Endothelial cell (in vitro differentiated cells): ENCODE results near the gene PA2G4. TPM values are rescaled to one million over a fixed set of nuclear protein-coding genes. Genes with fewer than 3 reads are reported as not detected.

Source experiments
- DNase-seq: peaks from one replicate; pipeline ENCODE4 v3.0.0; 2021; ENCODE audit warnings: low spot score
- H3K27ac Mint-ChIP-seq: one replicate; pipeline ENCODE4 v1.8.0; 2021; ENCODE audit warnings: mixed read lengths, inconsistent platforms; ENCODE audit not compliant: unreplicated experiment
- H3K27me3 Mint-ChIP-seq: one replicate; pipeline ENCODE4 v1.8.0; 2021; ENCODE audit warnings: mild to moderate bottlenecking, moderate library complexity, mixed read lengths, inconsistent platforms; ENCODE audit not compliant: unreplicated experiment
- H3K36me3 Mint-ChIP-seq: one replicate; pipeline ENCODE4 v1.8.0; 2021; ENCODE audit warnings: mild to moderate bottlenecking, low read depth, mixed read lengths, inconsistent platforms; ENCODE audit not compliant: unreplicated experiment
- H3K4me1 Mint-ChIP-seq: one replicate; pipeline ENCODE4 v1.8.0; 2021; ENCODE audit warnings: mild to moderate bottlenecking, mixed read lengths, inconsistent platforms; ENCODE audit not compliant: unreplicated experiment
- H3K4me3 Mint-ChIP-seq: one replicate; pipeline ENCODE4 v1.8.0; 2021; ENCODE audit warnings: mild to moderate bottlenecking, mixed read lengths, inconsistent platforms; ENCODE audit not compliant: unreplicated experiment
- H3K9me3 Mint-ChIP-seq: one replicate; pipeline ENCODE4 v1.8.0; 2021; ENCODE audit warnings: mixed read lengths, inconsistent platforms; ENCODE audit not compliant: unreplicated experiment
- CTCF ChIP-seq: fragments of 200-600 bp; sonication (generic); IDR thresholded peaks from one replicate; pipeline ENCODE4 v1.5.0; 2021; ENCODE audit warnings: antibody characterized with exemption; ENCODE audit not compliant: unreplicated experiment
- total RNA-seq: library from RNA; stranded (reverse); fragmentation: NEBNext Ultra II Directional; extraction: Animal tissue kit (Norgen Biotek cat#: 25700); gene quantifications from one replicate; pipeline ENCODE4 v1.2.1, GENCODE V29; 2021; ENCODE audit not compliant: unreplicated experiment

The PA2G4 gene
- total RNA-seq, 1 donor from 2014 or later, result 84.3 TPM

GRCh38 chr12:56128670-56129205 lies 24.4 kb downstream of the PA2G4 start:
- Mint-ChIP-seq H3K27ac (peak overlapping the region; percentile 95), H3K36me3 (peaks cover 46% of the 10 kb centered on the region), H3K27me3 (peaks cover 25% of the 10 kb centered on the region), H3K4me3 (peak overlapping the region; percentile 98), H3K9me3 (no peaks in the 10 kb centered on the region), H3K4me1 (peaks cover 61% of the 10 kb centered on the region)
- no peak for DNase-seq
- TF ChIP-seq CTCF, result no peak

- Mint-ChIP-seq H3K27ac (peak overlapping the region; percentile 95), H3K4me1 (peaks cover 55% of the 10 kb centered on the region), H3K9me3 (no peaks in the 10 kb centered on the region), H3K4me3 (peak overlapping the region; percentile 98), H3K36me3 (peaks cover 49% of the 10 kb centered on the region), H3K27me3 (peaks cover 25% of the 10 kb centered on the region)
- peak; percentile 62 for DNase-seq
- no peak for TF ChIP-seq CTCF
Observed at GRCh38 chr12:56129206-56129941, 25.0 kb downstream of the PA2G4 start.

- Mint-ChIP-seq H3K9me3 (no peaks in the 10 kb centered on the region), H3K36me3 (peaks cover 50% of the 10 kb centered on the region), H3K27ac (peak overlapping the region; percentile 59), H3K27me3 (peaks cover 22% of the 10 kb centered on the region), H3K4me1 (peaks cover 48% of the 10 kb centered on the region), H3K4me3 (peak overlapping the region; percentile 98)
- TF ChIP-seq CTCF, result no peak
- DNase-seq, result no peak
Observed at GRCh38 chr12:56129942-56130495, 25.7 kb downstream of the PA2G4 start.

GRCh38 chr12:56130876-56131275 lies 26.5 kb downstream of the PA2G4 start:
- no peak for TF ChIP-seq CTCF
- Mint-ChIP-seq H3K27me3 (peaks cover 23% of the 10 kb centered on the region), H3K9me3 (no peaks in the 10 kb centered on the region), H3K36me3 (peaks cover 52% of the 10 kb centered on the region), H3K4me1 (peaks cover 46% of the 10 kb centered on the region), H3K27ac (no peak overlapping the region), H3K4me3 (peak overlapping the region; percentile 98)
- no peak for DNase-seq

- no peak for DNase-seq
- Mint-ChIP-seq H3K27me3 (peaks cover 23% of the 10 kb centered on the region), H3K4me3 (no peak overlapping the region), H3K9me3 (no peaks in the 10 kb centered on the region), H3K4me1 (peaks cover 17% of the 10 kb centered on the region), H3K27ac (no peak overlapping the region), H3K36me3 (peaks cover 80% of the 10 kb centered on the region)
- TF ChIP-seq CTCF, result no peak
Observed at GRCh38 chr12:56134897-56135296, 30.5 kb downstream of the PA2G4 start.
